Activated naive CD4-positive, alpha-beta T cell treated with anti-CD3 and anti-CD28 coated beads, Interleukin-2, amount 10 ng/mL, durations not matched to agents 7 days and 5 days (primary cell): Measurements from ENCODE around the gene SEC16B.
"Not testable (repeated sequence)": the region's sequence is repeated elsewhere in the genome, so short reads cannot be mapped to it uniquely, and the experiment has no call there.

Source experiments
- CTCF ChIA-PET: fragments of 350-600 bp; sonication (Branson Sonifier 250); formaldehyde crosslinking; loops from one replicate; lab custom pipeline; 2021; ENCODE audit warnings: antibody characterized with exemption; lab: Charles Lee
- DNase-seq: peaks from one replicate; pipeline ENCODE4 v3.0.0-alpha.2; 2020
- H3K27ac Mint-ChIP-seq: one replicate; pipeline ENCODE4 v1.8.0; 2021; ENCODE audit warnings: mild to moderate bottlenecking, moderate library complexity, mixed read lengths
- H3K27me3 Mint-ChIP-seq: one replicate; pipeline ENCODE4 v1.8.0; 2021; ENCODE audit warnings: mild to moderate bottlenecking, mixed read lengths
- H3K36me3 Mint-ChIP-seq: one replicate; pipeline ENCODE4 v1.8.0; 2021; ENCODE audit warnings: mixed read lengths
- H3K4me1 Mint-ChIP-seq: one replicate; pipeline ENCODE4 v1.8.0; 2021; ENCODE audit warnings: mixed read lengths
- H3K4me3 Mint-ChIP-seq: one replicate; pipeline ENCODE4 v1.8.0; 2021; ENCODE audit warnings: mild to moderate bottlenecking, moderate library complexity, mixed read lengths
- H3K9me3 Mint-ChIP-seq: one replicate; pipeline ENCODE4 v1.8.0; 2021; ENCODE audit warnings: mixed read lengths

The SEC16B gene

DNA sequence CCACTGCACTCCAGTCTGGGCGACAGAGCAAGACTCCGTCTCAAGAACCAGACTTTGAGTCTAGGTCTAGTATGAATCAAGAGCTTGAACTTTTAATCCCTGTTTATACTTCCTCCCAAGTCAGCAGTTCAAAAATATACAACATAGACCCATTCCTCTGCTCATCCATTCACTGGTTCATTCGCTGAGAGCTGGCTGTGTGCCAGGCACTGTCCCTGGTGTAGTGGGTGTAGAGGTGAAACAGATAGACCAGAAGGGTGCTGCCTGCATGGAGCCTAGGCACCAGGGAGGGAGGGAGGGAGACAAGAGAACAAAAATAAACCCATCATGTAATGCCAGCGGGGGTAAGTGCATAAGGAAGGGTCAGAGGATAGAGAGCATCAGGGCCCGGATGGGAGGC is 25.5 kb upstream of the SEC16B start:
- DNase-seq, result no peak
- H3K4me1 Mint-ChIP-seq, result no peaks in the 10 kb centered on the region
- no peak overlapping the region for H3K4me3 Mint-ChIP-seq
- no peak overlapping the region for H3K27ac Mint-ChIP-seq
- H3K27me3 Mint-ChIP-seq, result no peaks in the 10 kb centered on the region
- CTCF ChIA-PET, result no interaction called here
- H3K36me3 Mint-ChIP-seq, result no peaks in the 10 kb centered on the region
- H3K9me3 Mint-ChIP-seq, result peaks cover 15% of the 10 kb centered on the region

DNA sequence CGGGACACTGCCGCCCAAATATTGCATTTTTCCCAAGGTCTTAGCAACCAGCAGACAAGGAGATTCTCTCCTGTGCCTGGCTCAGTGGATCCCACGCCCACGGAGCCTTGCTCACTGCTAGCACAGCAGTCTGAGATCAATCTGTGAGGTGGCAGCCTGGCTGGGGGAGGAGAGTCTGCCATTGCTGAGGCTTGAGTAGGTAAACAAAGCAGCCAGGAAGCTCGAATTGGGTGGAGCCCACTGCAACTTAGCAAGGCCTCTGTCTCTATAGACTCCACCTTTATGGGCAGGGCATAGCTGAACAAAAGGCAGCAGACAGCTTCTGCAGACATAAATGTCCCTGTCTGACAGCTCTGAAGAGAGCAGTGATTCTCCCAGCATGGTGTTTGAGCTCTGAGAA is 16.4 kb upstream of the SEC16B start:
- CTCF ChIA-PET, H3K4me1 Mint-ChIP-seq: not testable (repeated sequence)

DNA sequence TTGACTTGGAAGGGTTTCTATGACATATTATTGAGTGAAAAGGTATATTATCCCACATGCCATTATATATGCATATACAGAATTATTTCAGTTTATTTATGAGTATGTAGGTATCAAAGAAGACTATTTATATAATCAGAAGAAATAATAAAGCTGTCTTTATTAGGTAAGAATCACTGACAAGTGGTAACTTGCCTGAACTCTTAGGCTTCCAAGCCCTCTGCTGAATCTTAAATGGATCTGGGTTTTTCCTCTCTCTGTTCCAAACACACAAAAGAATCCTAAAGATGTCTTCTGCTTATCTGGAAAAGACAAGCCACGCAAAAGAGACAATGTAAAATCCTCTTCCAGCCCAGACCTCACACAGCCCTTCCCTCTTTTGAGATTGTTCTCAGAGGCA is 14.9 kb upstream of the SEC16B start:
- CTCF ChIA-PET, result no interaction called here
- Mint-ChIP-seq H3K4me1 (no peaks in the 10 kb centered on the region), H3K27me3 (no peaks in the 10 kb centered on the region), H3K9me3 (no peaks in the 10 kb centered on the region), H3K36me3 (no peaks in the 10 kb centered on the region), H3K27ac (no peak overlapping the region), H3K4me3 (no peak overlapping the region)
- no peak for DNase-seq

More for the DNA sequence above, 16.4 kb upstream of the SEC16B start:
- H3K27me3 Mint-ChIP-seq, H3K9me3 Mint-ChIP-seq, H3K4me3 Mint-ChIP-seq, H3K27ac Mint-ChIP-seq, DNase-seq, H3K36me3 Mint-ChIP-seq: not testable (repeated sequence)

DNA sequence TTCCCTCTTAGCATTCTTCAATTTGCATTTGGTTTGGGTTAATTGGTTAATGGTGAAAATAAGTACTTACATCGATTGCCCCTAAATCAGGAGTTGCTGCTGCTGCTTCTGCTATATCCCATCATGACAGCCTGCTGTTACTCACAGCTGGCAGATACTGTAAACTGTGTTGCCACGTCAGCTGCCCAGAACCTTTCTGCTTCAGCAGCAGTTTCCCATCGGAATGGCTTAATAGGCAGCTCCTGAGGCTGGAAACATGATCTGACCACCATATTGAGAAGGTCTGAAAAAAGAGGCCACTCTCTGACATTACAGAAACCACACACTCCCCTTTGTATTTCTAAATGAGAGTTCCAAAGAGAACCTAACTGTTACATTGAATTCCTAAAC is 14.3 kb upstream of the SEC16B start:
- H3K9me3 Mint-ChIP-seq, result no peaks in the 10 kb centered on the region
- no peak overlapping the region for H3K4me3 Mint-ChIP-seq
- no peak for DNase-seq
- no peak overlapping the region for H3K27ac Mint-ChIP-seq
- CTCF ChIA-PET, result no interaction called here
- H3K27me3 Mint-ChIP-seq, result no peaks in the 10 kb centered on the region
- H3K36me3 Mint-ChIP-seq, result no peaks in the 10 kb centered on the region
- no peaks in the 10 kb centered on the region for H3K4me1 Mint-ChIP-seq

DNA sequence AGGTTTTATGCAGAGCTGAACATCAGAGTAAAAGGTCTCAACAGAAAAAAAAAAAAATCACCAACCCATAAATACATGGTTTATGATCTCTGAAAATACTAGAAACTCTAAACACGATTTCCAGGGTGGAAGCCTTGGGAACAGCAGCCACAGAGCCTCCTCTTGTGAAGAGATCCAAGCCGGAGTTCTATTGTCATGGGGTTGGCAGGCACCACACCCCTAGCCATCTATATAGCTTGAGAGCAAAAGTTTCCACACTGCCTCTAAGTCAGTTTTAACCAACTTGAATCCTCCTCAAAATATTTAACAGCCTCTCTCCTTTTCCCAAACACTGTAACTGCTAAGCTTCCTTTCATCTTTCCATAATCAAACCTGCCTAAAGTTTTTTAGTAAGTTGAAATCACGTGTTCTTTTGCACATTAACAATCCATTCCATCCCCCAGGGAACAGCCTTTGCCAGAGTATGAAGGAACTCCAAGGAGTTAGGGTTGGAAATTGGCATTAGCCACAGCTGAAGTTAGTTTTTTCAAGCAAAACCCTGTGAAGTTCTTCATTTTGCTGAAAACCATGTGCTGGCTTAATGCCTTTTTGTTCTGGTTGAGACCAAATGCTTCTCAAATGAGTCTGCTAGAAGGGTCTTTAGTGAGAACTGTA is 13.8 kb upstream of the SEC16B start:
- Mint-ChIP-seq H3K36me3 (no peaks in the 10 kb centered on the region), H3K4me3 (no peak overlapping the region), H3K27ac (no peak overlapping the region), H3K4me1 (no peaks in the 10 kb centered on the region), H3K27me3 (no peaks in the 10 kb centered on the region), H3K9me3 (no peaks in the 10 kb centered on the region)
- CTCF ChIA-PET, result no interaction called here
- no peak for DNase-seq

DNA sequence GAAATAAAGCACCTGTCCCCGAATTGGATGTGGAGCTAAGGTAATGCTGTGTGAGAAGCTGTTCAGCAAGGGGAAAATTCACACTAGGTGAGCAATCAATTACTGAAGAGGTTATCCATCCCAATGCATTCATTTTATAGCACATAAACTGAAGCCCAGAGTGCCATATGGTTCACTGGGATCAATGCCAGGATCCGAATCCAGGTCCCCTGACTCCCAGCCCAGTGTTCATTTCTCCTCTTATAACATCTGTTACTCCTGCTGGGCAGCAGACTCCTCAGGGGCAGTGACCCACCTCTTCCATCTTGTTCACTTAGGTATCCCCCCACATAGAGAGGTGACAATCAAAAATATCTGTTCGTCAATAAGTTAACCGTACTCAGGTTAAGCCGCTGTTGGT is 13.2 kb upstream of the SEC16B start:
- Mint-ChIP-seq H3K27me3 (no peaks in the 10 kb centered on the region), H3K9me3 (no peaks in the 10 kb centered on the region), H3K27ac (no peak overlapping the region), H3K4me1 (no peaks in the 10 kb centered on the region), H3K4me3 (no peak overlapping the region), H3K36me3 (no peaks in the 10 kb centered on the region)
- CTCF ChIA-PET, result no interaction called here
- no peak for DNase-seq

DNA sequence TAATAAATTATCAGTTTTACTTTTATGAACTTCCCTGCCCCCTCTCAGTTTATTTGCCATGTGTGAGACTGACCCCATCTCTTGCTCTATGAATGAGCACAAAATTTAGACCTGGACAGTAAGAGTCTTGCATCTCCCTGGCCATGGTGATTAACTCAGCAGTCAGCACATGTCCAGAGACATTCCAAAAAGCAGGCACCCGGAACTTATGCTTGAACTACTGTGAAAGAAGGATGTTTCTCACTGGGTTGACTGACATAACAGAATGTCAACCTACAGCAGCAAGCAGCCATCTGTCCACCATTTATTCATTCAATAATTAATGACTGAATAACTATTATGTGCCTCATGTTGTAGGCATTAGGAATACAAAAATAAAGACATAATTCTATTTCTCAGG is 11.3 kb upstream of the SEC16B start:
- no peak for DNase-seq
- no peaks in the 10 kb centered on the region for H3K36me3 Mint-ChIP-seq
- CTCF ChIA-PET, result no interaction called here

DNA sequence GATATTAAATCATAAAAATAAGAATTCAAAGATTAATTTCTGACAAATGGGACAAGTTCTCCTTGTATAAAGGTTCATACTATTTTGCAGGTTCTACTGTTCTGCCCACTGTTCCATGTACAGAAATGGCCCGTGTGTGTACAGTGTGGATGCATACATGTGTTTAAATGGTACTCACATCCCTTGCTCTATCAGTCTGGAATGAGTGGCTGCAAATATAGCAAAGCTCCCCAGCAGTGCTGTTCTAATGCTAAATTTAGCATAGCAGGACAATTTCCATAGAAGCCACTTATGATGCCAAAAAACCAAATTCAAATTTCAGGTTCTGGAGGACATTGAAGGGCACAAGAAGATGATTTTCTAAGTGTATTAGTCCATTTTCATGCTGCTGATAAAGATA is 9.4 kb upstream of the SEC16B start:
- no peak overlapping the region for H3K4me3 Mint-ChIP-seq
- no peaks in the 10 kb centered on the region for H3K9me3 Mint-ChIP-seq
- no peaks in the 10 kb centered on the region for H3K4me1 Mint-ChIP-seq
- CTCF ChIA-PET, result no interaction called here
- no peak for DNase-seq
- H3K27ac Mint-ChIP-seq, result no peak overlapping the region
- no peaks in the 10 kb centered on the region for H3K36me3 Mint-ChIP-seq
- no peaks in the 10 kb centered on the region for H3K27me3 Mint-ChIP-seq

More for the DNA sequence above, 11.3 kb upstream of the SEC16B start:
- Mint-ChIP-seq H3K27ac (no peak overlapping the region), H3K4me3 (no peak overlapping the region), H3K4me1 (no peaks in the 10 kb centered on the region), H3K27me3 (no peaks in the 10 kb centered on the region), H3K9me3 (no peaks in the 10 kb centered on the region)

DNA sequence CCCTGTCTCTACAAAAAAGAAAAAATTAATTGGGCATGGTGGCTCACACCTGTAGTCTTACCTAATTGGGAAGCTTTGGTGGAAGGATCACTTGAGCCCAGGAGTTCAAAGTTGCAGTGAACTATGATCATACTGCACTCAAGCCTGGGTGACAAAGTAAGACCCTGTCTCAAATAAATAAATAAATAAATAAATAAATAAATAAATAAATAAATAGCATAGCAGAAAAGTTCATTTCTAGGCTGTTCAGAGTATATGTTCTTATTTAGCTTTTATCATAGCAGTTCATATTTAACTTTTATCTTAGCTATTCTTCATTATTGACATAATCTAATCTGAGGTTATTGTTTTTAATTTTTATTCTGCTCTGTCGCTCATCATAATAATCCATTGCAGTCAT is 8.7 kb upstream of the SEC16B start:
- no peaks in the 10 kb centered on the region for H3K36me3 Mint-ChIP-seq
- no peaks in the 10 kb centered on the region for H3K4me1 Mint-ChIP-seq
- no peak overlapping the region for H3K4me3 Mint-ChIP-seq
- H3K9me3 Mint-ChIP-seq, result peaks cover 3% of the 10 kb centered on the region
- no peak overlapping the region for H3K27ac Mint-ChIP-seq
- no peaks in the 10 kb centered on the region for H3K27me3 Mint-ChIP-seq
- CTCF ChIA-PET, result no interaction called here
- DNase-seq, result no peak

DNA sequence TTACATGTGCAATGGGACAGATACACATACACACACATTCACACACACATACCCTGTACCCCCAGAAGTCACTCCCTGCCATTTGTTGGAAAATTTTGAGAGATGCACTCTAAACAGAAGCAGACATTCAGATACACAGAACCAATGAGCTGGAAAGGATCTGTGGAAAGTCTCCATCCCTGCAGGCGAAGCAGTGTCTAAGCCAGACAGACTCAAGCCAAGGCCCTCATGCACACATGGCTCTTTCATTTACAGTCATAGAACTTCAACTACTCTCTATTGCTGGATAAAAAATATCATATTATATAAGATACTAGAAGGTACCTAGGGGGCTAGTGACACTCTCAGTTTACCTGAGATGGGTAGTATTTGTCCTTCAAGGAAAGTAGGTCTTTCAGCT is 7.3 kb upstream of the SEC16B start:
- no peak overlapping the region for H3K4me3 Mint-ChIP-seq
- H3K27me3 Mint-ChIP-seq, result no peaks in the 10 kb centered on the region
- H3K4me1 Mint-ChIP-seq, result no peaks in the 10 kb centered on the region
- no peak overlapping the region for H3K27ac Mint-ChIP-seq
- no peak for DNase-seq
- H3K9me3 Mint-ChIP-seq, result peaks cover 3% of the 10 kb centered on the region
- H3K36me3 Mint-ChIP-seq, result no peaks in the 10 kb centered on the region
- CTCF ChIA-PET, result no interaction called here

DNA sequence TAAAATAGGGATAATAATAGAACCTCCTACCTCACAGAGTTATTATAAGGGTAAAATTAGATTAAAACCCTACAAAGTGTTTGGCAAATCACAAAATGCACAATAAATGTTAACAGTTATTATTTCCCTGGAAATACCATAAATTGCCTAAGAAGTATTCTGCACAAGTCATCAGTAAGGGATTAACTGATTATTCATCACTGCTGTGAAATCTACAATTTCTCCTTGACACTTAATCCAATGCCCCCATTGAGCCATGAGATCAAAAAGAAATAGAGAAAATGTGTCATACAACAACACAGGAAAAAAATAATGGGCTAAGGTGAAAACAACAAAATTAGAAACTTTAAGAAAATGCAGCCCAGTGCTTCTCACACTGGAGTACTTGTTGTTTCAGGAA is 6.7 kb upstream of the SEC16B start:
- Mint-ChIP-seq H3K27me3 (no peaks in the 10 kb centered on the region), H3K9me3 (peaks cover 3% of the 10 kb centered on the region), H3K4me3 (no peak overlapping the region), H3K36me3 (no peaks in the 10 kb centered on the region), H3K27ac (no peak overlapping the region), H3K4me1 (no peaks in the 10 kb centered on the region)
- CTCF ChIA-PET, result no interaction called here
- DNase-seq, result no peak

DNA sequence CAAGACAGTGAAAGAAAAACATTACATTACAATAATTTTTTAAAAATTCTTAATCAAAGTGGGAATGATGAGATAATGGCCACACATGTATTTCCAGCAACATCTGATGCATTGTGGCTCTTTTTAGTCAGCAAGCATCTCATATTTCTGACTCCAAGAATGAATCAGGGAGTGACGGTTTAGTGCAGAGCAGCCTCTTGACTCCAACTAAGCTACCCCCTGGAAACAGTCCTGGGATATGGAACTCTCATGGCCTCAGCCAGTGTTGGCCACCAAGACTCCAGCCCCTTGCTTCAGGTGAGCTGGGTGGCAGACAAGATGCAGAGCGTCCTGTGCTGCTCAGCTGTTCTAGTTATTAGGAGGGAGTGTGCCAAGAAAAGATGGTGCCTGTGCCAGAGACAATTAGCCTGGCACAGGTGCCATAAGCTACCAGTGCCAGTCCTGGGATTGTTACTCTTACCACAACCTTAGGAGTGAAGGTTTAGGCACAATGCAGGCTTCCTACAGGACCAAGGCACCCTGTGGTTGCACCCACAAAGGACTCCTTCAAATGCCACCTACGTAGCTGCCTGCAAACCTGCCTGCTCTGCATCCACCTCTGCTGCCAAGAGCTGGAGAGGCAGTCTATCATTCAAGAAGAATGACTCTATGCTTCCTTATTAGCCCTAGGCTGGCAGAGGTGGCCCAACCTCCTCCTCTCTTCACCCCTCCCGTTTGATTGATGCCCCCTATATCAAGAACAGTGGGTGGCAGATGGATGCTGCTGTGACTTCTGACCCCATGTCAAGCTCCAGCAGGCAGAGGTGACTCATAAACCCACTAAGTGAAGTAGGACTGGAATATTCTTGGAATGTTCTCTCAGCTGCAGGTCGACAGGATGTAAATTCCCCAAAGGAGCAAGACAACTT is 6.0 kb upstream of the SEC16B start:
- no peaks in the 10 kb centered on the region for H3K36me3 Mint-ChIP-seq
- CTCF ChIA-PET, result interaction anchor here (0.9 kb wide), 1 partner anchor 28 kb away, joined by 3 read pairs; no protein-coding TSS in a partner anchor
- H3K27me3 Mint-ChIP-seq, result no peaks in the 10 kb centered on the region
- H3K9me3 Mint-ChIP-seq, result peaks cover 3% of the 10 kb centered on the region
- no peaks in the 10 kb centered on the region for H3K4me1 Mint-ChIP-seq
- DNase-seq, result no peak
- H3K27ac Mint-ChIP-seq, result no peak overlapping the region
- H3K4me3 Mint-ChIP-seq, result no peak overlapping the region

DNA sequence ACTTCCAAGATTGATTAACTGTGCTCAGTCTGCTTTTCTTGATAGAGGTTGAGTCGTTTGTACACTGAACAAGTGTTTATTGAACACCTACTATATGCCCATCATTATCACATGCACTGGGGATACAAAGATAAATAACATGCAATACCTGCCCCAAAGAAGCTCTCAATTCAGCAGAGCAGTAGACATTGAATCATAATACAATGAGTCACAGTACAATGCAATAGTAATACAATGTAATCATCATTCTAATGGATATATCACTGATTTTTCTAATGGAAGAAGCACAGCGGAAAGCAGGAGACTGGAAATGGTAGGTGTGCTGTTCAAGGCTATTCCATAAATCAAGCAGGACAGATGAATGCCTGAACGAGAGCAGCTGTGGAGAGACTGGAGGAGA is 3.7 kb upstream of the SEC16B start:
- Mint-ChIP-seq H3K36me3 (no peaks in the 10 kb centered on the region), H3K27me3 (no peaks in the 10 kb centered on the region), H3K4me3 (no peak overlapping the region), H3K4me1 (no peaks in the 10 kb centered on the region), H3K9me3 (peaks cover 3% of the 10 kb centered on the region), H3K27ac (no peak overlapping the region)
- DNase-seq, result no peak
- CTCF ChIA-PET, result no interaction called here

DNA sequence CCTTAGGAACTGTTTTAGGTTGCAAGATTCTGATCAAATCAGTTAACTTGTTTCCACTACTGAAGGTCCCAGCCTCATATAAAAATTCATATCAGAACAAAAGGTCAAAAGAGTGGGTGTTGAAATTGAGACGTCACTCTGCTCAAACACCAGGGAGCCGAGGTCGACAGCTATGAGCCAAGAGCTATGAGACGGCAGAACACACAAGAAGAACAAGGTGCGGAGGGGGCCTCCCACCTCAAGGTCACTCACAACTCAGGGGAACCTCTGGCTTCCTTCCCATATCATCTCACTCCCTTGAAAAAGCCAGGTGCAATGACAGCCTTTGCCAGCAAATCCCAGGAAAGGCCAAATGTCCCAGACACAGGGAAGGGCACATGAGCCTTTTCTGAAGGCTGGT is 749 bp downstream of the SEC16B start:
- Mint-ChIP-seq H3K36me3 (no peaks in the 10 kb centered on the region), H3K9me3 (peaks cover 1% of the 10 kb centered on the region), H3K4me1 (no peaks in the 10 kb centered on the region), H3K27me3 (no peaks in the 10 kb centered on the region), H3K4me3 (no peak overlapping the region), H3K27ac (no peak overlapping the region)
- no peak for DNase-seq
- CTCF ChIA-PET, result no interaction called here

DNA sequence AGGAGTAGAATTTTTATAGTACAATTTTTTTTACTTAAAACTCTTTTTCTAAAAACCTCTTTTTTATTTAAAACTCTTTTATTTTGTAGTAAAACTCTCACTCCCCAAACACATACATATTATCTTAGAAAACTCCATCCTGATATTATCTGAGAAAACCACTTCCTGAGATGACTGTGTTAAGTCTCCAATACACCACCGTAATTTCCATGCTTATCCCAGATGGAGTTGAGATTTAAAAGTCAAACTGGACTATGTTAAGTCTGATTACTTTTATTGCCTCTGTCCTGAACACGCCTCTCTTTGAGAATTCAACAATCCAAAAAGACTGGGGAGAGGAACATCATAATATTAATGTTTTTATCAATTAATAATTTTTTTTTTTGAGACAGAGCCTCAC is 3.7 kb downstream of the SEC16B start:
- Mint-ChIP-seq H3K36me3 (no peaks in the 10 kb centered on the region), H3K27me3 (no peaks in the 10 kb centered on the region), H3K4me1 (no peaks in the 10 kb centered on the region), H3K27ac (no peak overlapping the region), H3K4me3 (no peak overlapping the region), H3K9me3 (no peaks in the 10 kb centered on the region)
- CTCF ChIA-PET, result no interaction called here
- no peak for DNase-seq
